HepG2 (cell line): ENCODE results near the gene GLDN. TPM values are rescaled to one million over a fixed set of nuclear protein-coding genes. Genes with fewer than 3 reads are reported as not detected.

Source experiments
- CBFB ChIP-seq: sonication (generic); formaldehyde crosslinking; IDR thresholded peaks from 2 replicates; pipeline ENCODE4 v1.4.0; 2020; ENCODE audit warnings: missing genetic modification reagents
- CC2D1A ChIP-seq: sonication (generic); formaldehyde crosslinking; IDR thresholded peaks from 2 replicates; pipeline ENCODE4 v1.8.1; 2023; ENCODE audit warnings: mild to moderate bottlenecking, missing genetic modification reagents
- ESRRA ChIP-seq: sonication (generic); formaldehyde crosslinking; IDR thresholded peaks from 2 replicates; pipeline ENCODE4 v1.5.1; 2020; ENCODE audit warnings: mild to moderate bottlenecking, low read depth, missing genetic modification reagents
- ZFP37 ChIP-seq: sonication (generic); formaldehyde crosslinking; IDR thresholded peaks from 2 replicates; pipeline ENCODE4 v1.4.0; 2020; ENCODE audit warnings: missing genetic modification reagents, borderline replicate concordance
- ZNF737 ChIP-seq: sonication (generic); formaldehyde crosslinking; IDR thresholded peaks from 2 replicates; pipeline ENCODE4 v1.5.0; 2020; ENCODE audit warnings: missing genetic modification reagents, mild to moderate bottlenecking, borderline replicate concordance
- ZNF780A ChIP-seq: sonication (generic); formaldehyde crosslinking; IDR thresholded peaks from 2 replicates; pipeline ENCODE4 v1.8.0; 2022; ENCODE audit warnings: mild to moderate bottlenecking, missing genetic modification reagents, moderate library complexity
- polyA plus RNA-seq, 8 experiments: library from polyadenylated mRNA; depleted of rRNA in 3 of 8; stranded (reverse) in 7 of 8; unstranded in 1 of 8; fragments of >200 nt; fragmentation: Illumina TruSeq in 4 of 8; extraction: Trizol in 4 of 8; gene quantifications; 2 replicates each; pipeline versions ENCODE4 v1.2.1 to v1.2.3, GENCODE V29; 2011 to 2016; ENCODE audit warnings: low read depth in 4 of 8, missing spikeins in 1 of 8, mixed read lengths in 1 of 8; ENCODE audit not compliant: insufficient read depth in 1 of 8
- total RNA-seq, 5 experiments: library from RNA; depleted of rRNA; stranded (reverse); fragments of >200 nt; fragmentation: Illumina TruSeq; extraction: Trizol; gene quantifications; 2 replicates each; pipeline ENCODE4 v1.2.3, GENCODE V29; 2016; ENCODE audit warnings: low read depth in 1 of 5
- TF ChIP-seq, protein P1 (sequence below): sonication (generic); formaldehyde crosslinking; IDR thresholded peaks from 2 replicates; pipeline ENCODE4 v1.5.0; 2020; ENCODE audit warnings: missing genetic modification reagents, mild to moderate bottlenecking, borderline replicate concordance
- TF ChIP-seq, protein P2 (sequence below): sonication (generic); formaldehyde crosslinking; IDR thresholded peaks from 2 replicates; pipeline ENCODE4 v1.5.0; 2020; ENCODE audit warnings: missing genetic modification reagents
- TF ChIP-seq, protein P3 (sequence below): sonication (generic); formaldehyde crosslinking; IDR thresholded peaks from 2 replicates; pipeline ENCODE4 v1.5.1; 2020; ENCODE audit warnings: missing genetic modification reagents, mild to moderate bottlenecking, borderline replicate concordance
- TF ChIP-seq, protein P4 (sequence below): IDR thresholded peaks from 2 replicates; pipeline ENCODE4 v1.6.1; 2016; ENCODE audit warnings: missing genetic modification reagents, missing compliant biosample characterization
- TF ChIP-seq, protein P5 (sequence below): sonication (generic); formaldehyde crosslinking; IDR thresholded peaks from 2 replicates; pipeline ENCODE4 v1.8.1; 2023; ENCODE audit warnings: missing genetic modification reagents, inconsistent platforms, borderline replicate concordance
- TF ChIP-seq, protein P6 (sequence below): sonication (generic); formaldehyde crosslinking; IDR thresholded peaks from 2 replicates; pipeline ENCODE4 v1.8.0; 2022; ENCODE audit warnings: missing genetic modification reagents, mild to moderate bottlenecking, inconsistent platforms, borderline replicate concordance
- TF ChIP-seq, protein P7 (sequence below): sonication (generic); formaldehyde crosslinking; IDR thresholded peaks from 2 replicates; pipeline ENCODE4 v1.4.0; 2020; ENCODE audit warnings: missing genetic modification reagents, borderline replicate concordance

GLDN gene
- total and polyA plus RNA-seq, 2 of the 13 experiments (the other 11 are each of a cell fraction or from before 2014, with no cell fraction given) = 0.86 to 1.0 TPM

DNA sequence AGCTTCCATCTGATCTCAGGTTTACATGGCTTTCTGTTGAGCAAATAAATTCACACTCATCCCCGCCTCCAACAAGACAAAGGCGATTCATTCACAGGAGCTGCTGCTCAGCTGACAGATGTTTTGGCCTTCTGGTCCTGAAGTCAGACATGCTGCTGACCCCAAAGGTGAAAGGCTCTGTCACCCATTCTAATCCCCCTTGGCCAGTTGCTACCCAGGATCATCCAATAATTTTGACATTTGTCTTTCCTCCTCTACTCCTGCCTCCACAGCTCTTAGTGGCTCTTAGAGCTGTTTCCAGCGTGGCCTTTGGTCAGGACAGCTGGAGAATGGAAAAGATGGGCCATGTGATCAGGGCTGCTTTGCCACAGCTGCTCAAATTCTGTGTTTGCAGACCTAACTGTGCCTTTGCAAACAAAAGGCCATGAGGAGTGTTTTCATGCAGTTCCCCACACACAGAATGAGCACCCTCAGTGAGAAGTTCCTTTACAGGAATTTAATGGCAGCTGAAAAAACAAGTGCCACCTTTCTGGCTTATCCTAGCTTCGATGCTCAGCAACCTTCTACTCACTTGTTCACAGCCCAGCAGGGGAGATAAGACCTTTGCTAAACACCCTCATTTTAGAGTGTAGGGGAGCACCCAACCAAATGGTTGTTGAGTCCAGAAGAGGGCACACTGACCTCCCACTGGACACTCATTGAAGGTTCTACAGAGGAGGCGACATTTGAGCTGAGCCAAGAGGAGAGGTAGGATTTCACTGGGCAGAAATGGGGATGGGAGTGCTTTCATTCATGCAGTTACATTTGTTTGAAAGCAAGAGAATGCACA lies 42.1 kb upstream of the GLDN start (continued):
- TF ChIP-seq, protein P1, sequence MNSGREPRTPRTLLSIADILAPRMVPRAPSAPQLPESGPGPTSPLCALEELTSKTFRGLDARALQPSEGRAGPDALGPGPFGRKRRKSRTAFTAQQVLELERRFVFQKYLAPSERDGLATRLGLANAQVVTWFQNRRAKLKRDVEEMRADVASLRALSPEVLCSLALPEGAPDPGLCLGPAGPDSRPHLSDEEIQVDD = no peak
- TF ChIP-seq, protein P2, sequence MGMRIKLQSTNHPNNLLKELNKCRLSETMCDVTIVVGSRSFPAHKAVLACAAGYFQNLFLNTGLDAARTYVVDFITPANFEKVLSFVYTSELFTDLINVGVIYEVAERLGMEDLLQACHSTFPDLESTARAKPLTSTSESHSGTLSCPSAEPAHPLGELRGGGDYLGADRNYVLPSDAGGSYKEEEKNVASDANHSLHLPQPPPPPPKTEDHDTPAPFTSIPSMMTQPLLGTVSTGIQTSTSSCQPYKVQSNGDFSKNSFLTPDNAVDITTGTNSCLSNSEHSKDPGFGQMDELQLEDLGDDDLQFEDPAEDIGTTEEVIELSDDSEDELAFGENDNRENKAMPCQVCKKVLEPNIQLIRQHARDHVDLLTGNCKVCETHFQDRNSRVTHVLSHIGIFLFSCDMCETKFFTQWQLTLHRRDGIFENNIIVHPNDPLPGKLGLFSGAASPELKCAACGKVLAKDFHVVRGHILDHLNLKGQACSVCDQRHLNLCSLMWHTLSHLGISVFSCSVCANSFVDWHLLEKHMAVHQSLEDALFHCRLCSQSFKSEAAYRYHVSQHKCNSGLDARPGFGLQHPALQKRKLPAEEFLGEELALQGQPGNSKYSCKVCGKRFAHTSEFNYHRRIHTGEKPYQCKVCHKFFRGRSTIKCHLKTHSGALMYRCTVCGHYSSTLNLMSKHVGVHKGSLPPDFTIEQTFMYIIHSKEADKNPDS (CRISPR knock-in tag) = no peak
- TF ChIP-seq, protein P3, sequence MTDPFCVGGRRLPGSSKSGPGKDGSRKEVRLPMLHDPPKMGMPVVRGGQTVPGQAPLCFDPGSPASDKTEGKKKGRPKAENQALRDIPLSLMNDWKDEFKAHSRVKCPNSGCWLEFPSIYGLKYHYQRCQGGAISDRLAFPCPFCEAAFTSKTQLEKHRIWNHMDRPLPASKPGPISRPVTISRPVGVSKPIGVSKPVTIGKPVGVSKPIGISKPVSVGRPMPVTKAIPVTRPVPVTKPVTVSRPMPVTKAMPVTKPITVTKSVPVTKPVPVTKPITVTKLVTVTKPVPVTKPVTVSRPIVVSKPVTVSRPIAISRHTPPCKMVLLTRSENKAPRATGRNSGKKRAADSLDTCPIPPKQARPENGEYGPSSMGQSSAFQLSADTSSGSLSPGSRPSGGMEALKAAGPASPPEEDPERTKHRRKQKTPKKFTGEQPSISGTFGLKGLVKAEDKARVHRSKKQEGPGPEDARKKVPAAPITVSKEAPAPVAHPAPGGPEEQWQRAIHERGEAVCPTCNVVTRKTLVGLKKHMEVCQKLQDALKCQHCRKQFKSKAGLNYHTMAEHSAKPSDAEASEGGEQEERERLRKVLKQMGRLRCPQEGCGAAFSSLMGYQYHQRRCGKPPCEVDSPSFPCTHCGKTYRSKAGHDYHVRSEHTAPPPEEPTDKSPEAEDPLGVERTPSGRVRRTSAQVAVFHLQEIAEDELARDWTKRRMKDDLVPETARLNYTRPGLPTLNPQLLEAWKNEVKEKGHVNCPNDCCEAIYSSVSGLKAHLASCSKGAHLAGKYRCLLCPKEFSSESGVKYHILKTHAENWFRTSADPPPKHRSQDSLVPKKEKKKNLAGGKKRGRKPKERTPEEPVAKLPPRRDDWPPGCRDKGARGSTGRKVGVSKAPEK (CRISPR knock-in tag) = no peak
- TF ChIP-seq ZNF780A (CRISPR knock-in tag) = no peak
- TF ChIP-seq, protein P4, sequence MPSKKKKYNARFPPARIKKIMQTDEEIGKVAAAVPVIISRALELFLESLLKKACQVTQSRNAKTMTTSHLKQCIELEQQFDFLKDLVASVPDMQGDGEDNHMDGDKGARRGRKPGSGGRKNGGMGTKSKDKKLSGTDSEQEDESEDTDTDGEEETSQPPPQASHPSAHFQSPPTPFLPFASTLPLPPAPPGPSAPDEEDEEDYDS = peak; percentile 18; the same call in 1 of the 2 replicates
- TF ChIP-seq ZNF737 (CRISPR knock-in tag) = no peak
- TF ChIP-seq, protein P5, sequence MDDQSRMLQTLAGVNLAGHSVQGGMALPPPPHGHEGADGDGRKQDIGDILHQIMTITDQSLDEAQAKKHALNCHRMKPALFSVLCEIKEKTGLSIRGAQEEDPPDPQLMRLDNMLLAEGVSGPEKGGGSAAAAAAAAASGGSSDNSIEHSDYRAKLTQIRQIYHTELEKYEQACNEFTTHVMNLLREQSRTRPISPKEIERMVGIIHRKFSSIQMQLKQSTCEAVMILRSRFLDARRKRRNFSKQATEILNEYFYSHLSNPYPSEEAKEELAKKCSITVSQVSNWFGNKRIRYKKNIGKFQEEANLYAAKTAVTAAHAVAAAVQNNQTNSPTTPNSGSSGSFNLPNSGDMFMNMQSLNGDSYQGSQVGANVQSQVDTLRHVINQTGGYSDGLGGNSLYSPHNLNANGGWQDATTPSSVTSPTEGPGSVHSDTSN (CRISPR knock-in tag) = no peak
- TF ChIP-seq ESRRA (CRISPR knock-in tag) = no peak
- no peak for TF ChIP-seq ZFP37 (CRISPR knock-in tag)
- TF ChIP-seq, protein P6, sequence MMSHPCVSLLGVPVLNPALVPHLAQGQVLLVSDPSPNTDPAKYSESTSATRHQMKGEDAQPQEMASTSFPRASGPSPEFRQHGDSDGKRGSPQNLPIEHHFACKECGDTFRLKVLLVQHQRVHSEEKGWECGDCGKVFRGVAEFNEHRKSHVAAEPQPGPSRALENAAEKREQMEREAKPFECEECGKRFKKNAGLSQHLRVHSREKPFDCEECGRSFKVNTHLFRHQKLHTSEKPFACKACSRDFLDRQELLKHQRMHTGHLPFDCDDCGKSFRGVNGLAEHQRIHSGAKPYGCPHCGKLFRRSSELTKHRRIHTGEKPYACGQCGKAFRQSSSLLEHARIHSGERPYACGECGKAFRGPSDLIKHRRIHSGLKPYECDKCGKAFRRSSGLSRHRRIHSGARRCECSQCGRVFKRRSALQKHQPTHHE (CRISPR knock-in tag) = no peak
- no peak for TF ChIP-seq CC2D1A
- peak; percentile 56; the same call in 1 of the 2 replicates for TF ChIP-seq CBFB
- TF ChIP-seq, protein P7, sequence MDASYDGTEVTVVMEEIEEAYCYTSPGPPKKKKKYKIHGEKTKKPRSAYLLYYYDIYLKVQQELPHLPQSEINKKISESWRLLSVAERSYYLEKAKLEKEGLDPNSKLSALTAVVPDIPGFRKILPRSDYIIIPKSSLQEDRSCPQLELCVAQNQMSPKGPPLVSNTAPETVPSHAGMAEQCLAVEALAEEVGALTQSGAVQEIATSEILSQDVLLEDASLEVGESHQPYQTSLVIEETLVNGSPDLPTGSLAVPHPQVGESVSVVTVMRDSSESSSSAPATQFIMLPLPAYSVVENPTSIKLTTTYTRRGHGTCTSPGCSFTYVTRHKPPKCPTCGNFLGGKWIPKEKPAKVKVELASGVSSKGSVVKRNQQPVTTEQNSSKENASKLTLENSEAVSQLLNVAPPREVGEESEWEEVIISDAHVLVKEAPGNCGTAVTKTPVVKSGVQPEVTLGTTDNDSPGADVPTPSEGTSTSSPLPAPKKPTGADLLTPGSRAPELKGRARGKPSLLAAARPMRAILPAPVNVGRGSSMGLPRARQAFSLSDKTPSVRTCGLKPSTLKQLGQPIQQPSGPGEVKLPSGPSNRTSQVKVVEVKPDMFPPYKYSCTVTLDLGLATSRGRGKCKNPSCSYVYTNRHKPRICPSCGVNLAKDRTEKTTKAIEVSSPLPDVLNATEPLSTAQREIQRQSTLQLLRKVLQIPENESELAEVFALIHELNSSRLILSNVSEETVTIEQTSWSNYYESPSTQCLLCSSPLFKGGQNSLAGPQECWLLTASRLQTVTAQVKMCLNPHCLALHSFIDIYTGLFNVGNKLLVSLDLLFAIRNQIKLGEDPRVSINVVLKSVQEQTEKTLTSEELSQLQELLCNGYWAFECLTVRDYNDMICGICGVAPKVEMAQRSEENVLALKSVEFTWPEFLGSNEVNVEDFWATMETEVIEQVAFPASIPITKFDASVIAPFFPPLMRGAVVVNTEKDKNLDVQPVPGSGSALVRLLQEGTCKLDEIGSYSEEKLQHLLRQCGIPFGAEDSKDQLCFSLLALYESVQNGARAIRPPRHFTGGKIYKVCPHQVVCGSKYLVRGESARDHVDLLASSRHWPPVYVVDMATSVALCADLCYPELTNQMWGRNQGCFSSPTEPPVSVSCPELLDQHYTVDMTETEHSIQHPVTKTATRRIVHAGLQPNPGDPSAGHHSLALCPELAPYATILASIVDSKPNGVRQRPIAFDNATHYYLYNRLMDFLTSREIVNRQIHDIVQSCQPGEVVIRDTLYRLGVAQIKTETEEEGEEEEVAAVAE (CRISPR knock-in tag) = no peak
